NCI-H2227 (cell line): ENCODE results near the gene GSTO1.

Experiments used
- DNase-seq: peaks from one replicate; lab custom pipeline; 2025; ENCODE audit not compliant: unreplicated experiment; lab: John Stamatoyannopoulos, UW

The GSTO1 gene

DNA sequence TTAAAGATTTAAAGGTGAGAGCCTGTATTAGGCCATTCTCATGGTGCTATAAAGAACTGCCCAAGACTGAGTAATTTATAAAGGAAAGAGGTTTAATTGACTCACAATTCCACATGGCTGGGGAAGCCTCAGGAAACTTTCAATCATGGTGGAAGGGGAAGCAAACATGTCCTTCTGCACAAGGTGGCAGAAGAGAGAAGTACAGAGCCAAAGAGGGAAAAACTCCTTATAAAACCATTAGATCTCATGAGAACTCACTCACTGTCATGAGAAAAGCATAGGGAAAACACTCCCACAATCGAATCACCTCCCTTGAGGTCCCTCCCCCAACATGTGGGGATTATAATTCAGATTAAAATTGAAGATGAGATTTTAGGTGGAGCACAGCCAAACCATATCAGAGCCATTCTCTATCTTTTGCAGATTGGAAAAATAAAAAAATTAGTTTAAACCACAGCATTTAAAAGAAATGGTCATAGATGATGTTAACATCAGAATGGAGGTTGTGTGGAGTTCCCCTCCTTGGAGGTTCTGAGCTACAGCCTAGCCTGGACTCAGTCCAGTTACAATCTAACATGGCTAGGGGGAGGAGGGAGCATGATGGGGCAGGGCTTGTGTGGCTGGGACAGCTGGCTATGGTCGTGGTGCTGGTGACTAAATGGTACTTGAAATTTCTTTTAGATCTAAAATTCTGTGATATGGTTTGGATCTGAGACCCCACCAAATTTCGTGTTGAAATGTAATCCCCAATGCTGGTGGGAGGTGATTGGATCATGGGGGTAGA lies 47.4 kb downstream of the GSTO1 start:
- no peak for DNase-seq

DNA sequence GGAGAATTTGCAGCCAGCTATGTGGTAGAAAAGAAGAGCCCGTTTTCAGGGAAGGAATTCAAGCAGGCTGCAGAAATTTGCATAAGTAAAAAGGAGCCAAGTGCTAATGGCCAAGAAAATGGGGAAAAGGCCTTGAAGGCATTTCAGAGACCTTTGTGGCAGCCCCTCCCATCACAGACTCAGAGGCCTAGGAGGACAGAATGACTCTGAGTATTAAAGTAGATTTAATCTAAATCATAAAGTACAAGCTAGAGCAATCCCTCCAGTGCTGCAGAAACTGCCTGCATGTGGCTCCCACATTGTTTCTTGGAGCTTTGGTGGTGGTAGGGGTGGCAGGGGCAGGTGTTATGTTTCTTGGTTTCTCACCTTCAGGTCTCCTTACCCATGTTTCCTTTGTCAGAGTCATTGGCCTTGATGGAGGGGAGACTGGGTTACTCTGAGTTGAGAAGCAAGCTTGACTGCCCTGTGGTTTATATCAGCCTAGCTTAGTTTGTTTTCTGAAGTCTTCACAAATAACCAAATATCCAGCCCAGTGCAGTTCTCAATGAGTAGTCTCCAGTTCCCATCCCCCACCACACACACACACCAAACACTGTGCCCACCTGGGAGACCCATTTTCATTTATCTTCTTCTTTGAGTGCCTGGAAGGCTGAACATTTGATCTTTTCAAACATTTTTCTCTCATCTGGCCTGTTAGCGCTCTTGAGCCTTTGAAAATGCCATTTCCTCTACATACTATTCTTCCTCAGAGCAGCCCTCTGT lies 49.1 kb downstream of the GSTO1 start:
- DNase-seq: no peak

DNA sequence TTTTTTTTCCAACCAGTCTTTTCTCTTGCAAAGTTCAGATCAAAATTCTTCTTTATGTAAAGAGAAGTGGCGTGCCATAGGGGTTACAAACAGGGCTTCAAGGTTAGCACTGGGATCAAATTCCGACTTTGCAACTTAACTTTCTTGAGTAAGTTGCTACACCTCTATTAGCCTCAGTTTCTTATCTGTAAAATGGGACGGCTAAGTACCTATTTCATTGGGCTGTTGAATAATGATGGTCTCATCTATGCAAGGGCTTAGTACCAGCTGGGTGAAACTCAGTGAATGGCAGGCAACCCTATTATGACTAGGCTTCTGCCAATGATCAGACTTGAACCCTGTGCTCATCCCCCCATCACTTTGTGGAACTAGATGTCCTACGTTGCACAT lies 49.7 kb downstream of the GSTO1 start:
- DNase-seq: no peak

DNA sequence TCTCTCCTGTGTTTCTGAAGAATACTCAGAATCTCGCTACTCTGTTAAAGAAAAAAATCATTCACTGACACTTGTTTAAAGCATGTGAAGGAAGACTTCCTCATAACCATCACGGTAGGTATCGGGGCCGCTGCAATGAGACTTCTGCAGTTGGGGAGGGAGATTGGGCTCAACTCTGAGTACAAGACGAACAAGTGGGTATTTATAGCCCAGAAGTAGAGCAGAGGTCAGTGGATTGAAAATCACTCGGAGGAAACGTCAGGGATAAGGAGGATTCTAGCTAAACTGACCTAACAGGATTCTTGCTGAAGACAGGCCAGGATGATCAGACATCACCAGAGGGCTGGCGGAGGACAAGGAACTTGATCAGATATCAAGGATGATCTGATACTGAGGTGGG lies 50.2 kb downstream of the GSTO1 start:
- no peak for DNase-seq

DNA sequence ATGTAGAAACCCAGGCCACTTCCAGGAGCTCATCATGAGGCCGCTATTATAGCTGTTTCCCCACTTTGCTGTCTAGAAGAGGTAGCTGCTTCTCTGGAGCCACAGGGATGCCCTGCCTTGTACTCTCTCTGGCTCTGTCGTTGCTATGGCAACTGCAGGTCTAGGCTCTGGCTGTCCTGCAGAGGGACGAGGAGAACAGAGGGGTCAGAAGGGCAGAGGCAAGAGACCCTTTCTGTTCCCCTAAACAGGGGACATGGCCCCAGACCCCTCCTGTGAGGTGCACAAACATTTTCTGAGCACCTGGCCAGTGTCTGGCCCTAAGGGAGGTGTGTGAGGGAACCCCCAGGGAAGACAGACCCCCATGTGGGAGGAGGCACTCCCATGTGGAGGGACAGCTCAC lies 52.2 kb downstream of the GSTO1 start:
- DNase-seq: peak; percentile 10

DNA sequence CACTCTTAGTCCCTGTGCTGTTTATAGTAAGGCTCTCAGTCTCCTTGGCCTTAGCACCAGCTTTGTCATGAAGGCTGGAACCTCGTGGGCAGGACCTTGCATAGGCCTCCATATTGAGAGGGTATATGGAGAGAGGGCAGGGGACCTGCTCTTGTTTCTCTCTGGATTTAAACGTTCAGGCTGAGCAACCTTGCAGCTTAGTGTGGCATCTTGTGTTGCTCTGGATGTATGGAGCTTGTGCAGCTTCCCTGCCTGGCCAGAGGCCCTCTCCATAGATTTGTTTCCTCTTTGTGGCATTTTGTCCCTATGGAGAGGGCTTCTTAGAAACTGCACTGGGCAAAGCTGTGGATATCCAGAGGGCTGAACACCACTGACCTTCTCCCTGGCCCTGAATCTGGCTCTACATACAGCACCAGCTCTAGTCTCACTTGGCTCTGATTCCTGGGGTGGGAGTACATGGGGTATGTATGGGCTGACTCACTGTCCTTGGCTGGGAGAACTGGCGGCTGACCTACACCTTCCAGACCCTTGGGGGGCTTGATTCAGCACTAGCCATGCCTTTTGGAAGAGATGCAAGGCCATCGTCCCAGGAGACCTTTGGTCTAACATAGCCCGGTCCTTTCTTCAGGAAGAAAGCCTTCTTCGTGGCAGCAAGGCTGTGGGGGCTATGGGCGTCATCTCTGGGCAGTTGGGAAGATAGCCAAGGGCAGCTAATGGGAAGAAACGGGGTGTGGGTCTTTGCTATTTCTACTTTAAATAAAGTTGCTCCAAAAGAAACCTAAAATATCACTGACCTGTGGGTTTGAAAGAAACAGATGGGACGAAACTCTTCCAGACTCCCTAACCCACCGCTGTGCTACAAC lies 53.1 kb downstream of the GSTO1 start:
- DNase-seq: no peak

DNA sequence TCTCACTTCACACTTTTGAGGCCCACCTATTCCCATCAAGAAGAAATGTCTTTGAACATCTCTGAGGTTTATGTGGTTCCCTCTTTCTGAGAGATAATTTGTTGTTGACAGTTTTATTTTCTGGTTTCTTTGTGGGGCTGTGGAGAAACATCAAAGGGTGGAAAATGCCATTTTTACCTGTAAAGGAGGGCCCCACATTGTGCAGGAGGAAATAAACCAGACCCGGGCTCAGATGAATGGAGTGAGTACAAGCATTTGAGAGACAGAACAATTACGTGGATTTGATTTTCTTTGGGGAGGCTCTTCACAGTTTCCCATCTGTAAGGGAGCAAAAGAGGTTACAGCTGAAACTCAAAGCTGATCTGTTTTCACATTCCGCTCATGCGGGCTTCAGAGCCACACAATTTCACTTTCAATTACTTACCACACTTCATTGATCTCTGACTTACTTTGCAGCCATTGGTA lies 53.8 kb downstream of the GSTO1 start:
- DNase-seq: no peak

DNA sequence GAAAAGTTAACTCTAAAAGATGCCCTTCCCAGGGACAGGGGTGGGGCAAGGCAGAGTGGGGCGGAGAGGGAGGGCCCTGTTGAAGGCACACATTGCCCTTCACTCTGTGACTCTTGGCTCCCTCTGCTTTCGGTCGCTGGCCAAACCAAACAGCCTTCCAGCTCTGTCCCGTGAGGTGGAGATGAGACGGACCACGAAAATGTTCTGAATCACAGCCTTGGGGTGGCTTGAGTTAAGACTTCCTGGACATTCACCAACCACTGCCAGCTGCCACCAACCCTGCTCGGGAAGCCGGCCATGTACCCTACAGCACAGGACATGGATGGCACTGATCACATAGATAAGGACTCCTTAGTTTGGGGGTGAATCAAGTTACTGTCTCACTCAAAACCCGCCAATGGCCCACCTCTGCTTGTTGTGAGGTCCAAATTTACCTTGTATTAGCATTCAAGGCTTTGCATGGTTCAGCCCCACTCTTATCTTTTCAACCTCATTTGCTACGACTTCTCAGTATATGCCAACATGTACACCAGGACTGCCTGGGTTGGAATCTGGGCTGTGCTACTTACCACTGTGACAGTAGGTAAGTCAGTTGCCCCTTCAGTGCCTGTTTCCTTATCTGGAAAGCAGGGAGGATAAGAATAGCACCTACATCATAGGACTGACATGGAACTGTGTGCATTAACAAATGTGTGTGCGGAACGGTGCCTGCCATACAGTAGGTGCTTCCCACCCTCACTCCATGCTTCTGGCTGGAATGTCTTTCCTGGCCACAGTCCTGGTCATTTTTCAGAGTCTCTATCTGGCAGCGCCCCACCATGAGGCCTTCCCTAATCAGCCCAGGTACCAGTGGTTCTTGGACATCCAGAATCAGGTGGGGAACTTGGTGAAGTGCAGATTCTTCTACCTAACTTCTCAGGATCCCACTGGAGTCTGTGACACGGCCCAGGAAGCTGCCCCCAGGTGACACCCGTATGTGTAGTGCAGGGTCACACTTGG lies 55.6 kb downstream of the GSTO1 start:
- no peak for DNase-seq

DNA sequence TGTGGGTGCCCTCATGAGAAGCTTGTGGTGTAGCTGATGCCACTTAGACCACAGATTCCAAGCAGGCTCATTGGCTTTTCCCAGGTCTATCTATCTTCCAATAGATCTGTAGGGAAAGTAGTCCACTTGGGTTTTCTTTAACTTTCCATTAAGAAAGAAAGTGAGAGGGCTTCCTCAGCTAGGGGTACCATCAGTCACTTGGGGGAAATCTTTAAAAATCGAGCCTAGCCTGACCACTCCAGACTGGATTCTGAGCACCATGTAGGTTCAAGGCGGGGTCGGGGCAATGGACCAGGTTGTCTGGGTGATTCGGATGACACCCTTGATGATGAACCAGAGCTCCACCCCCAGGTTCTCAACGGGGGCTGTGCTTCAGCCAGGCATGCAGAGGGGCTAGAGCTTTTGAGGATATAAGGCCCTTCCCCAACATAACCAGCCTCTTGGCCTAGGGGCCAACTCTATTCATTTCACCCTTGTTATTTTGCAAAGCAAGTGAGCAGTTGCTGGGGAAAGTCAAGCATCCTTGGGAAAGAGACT lies 56.6 kb downstream of the GSTO1 start:
- no peak for DNase-seq

DNA sequence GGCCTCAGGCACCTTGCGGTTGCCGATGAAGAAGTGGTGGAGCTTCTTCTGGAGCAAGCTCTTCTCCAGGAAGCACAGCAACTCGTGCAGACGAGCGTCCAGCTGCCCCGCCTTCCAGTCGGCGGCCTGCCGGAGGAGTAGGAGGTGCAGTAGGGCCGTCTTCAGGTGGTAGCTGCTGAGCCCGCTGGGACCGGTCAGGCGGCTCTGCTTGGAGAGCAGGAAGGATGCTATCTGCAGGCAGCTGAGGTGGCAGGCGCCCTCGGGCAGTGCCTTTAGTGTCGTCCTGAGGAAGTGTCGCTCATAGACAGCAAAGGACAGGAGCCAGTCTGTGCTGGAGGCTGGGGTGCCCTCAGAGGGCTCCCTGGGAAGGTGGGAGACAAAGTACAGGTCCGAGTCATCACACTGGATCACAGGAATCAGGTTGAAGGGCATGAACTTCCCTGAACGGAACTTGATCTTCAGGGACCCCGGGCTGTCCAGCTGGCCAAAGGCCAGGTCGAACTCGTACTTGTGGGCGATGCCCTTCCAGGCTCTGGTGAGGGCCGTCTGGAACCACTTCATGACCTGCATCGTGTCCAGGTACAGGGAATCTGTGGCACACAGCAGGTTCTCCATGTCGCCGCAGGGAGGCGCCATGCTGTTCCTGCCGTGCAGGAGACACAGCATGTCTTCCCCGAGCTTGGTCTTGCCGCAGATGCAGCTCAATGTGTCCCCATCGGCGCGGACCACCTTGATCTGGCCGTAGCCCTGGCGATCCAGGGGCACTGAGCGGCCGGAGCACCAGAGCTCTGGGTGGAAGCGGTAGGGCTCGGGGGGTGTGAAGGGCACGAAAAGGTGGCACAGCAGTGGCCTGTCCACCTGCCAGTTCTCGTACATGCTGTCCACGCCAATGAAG lies 60.1 kb downstream of the GSTO1 start:
- no peak for DNase-seq

DNA sequence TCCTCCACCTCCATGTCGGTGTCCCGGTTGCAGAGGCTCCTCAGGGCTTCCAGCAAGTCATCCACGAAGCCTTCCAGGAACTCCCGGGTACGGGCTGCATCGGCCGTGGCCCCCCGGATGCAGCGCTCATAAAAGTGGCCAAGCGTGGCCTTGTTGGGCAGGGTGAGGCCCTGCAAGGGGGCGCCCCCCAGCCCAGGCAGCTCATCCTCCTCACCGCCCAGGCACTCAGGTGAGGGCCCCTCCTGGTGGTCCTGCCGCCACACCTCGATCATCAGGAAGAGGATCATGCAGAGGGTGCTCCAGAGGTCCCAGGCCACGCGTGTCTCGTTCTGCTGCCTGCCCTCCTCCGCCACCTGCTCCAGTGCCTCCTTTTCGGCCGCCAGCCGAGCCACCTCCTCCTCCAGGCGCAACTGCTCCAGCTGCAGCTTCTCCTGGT lies 60.8 kb downstream of the GSTO1 start:
- no peak for DNase-seq

DNA sequence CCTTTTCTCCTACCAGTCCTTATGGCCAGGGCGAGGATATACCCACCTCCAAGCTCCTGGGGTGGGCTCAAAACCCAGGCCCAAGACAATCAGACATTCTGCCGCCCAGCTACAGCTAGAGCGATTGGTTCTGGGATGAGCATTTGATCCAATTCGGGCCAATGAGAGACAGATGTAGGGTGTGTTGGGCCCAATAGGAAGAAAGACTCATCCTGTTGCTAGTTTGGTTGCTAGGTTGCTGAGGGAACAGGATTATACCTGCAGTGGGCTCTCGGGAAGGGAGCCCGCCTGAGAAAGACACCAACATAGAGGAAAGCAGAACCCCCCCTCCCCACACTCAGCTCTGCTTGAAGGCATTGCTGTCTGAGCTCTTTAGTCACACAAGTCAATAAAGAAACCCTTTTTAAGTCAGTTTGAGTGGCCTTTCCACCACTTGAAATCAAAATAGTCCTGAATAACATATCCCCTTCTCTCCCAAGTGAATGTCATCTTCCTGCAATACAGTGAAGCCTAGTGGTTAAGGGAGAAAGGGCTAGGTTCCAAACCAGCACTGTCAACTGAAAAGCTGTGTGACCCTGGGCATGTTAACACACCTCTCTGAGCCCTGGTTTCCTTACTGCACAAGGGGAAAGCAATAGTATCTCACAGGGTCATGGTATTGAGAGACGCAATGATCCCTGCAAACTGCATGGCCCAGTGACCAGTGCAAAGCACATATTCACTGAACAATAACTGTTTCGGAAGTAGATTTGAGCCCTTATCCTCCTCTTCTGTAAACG lies 61.8 kb downstream of the GSTO1 start:
- no peak for DNase-seq
